ENCODE results near the gene RPS19BP1.

The RPS19BP1 gene

GRCh38 chr22:39559456-39560105, 27.0 kb upstream of the RPS19BP1 start:
- no peak overlapping the region for H3K4me3 ChIP-seq (ENCODE audit: low read depth, low read length)

GRCh38 chr22:39558950-39559349, 26.4 kb upstream of the RPS19BP1 start:
- H3K4me3 ChIP-seq (ENCODE audit: low read depth, low read length), result no peak overlapping the region
- no peak for TF ChIP-seq CTCF (IDR thresholded peaks at IDR 0.05; ENCODE audit: low read depth, low read length)

More at GRCh38 chr22:39559456-39560105, 27.0 kb upstream of the RPS19BP1 start:
- TF ChIP-seq CTCF (IDR thresholded peaks at IDR 0.05; ENCODE audit: low read depth, low read length), result peak; percentile 50

GRCh38 chr22:39558254-39558727, 25.7 kb upstream of the RPS19BP1 start:
- TF ChIP-seq CTCF (IDR thresholded peaks at IDR 0.05; ENCODE audit: low read depth, low read length), result no peak

GRCh38 chr22:39556970-39557841, 24.7 kb upstream of the RPS19BP1 start:
- H3K4me3 ChIP-seq (ENCODE audit: low read depth, low read length), result no peak overlapping the region

More at GRCh38 chr22:39558254-39558727, 25.7 kb upstream of the RPS19BP1 start:
- no peak overlapping the region for H3K4me3 ChIP-seq (ENCODE audit: low read depth, low read length)

GRCh38 chr22:39554151-39554550, 21.6 kb upstream of the RPS19BP1 start:
- H3K4me3 ChIP-seq (ENCODE audit: low read depth, low read length), result no peak overlapping the region
- no peak for TF ChIP-seq CTCF (IDR thresholded peaks at IDR 0.05; ENCODE audit: low read depth, low read length)

More at GRCh38 chr22:39556970-39557841, 24.7 kb upstream of the RPS19BP1 start:
- TF ChIP-seq CTCF (IDR thresholded peaks at IDR 0.05; ENCODE audit: low read depth, low read length), result no peak

- H3K4me3 ChIP-seq (ENCODE audit: low read depth, low read length), result no peak overlapping the region
- TF ChIP-seq CTCF (IDR thresholded peaks at IDR 0.05; ENCODE audit: low read depth, low read length), result no peak
Observed at GRCh38 chr22:39553429-39553828, 20.9 kb upstream of the RPS19BP1 start.

GRCh38 chr22:39547587-39547947, 15.0 kb upstream of the RPS19BP1 start:
- no peak for TF ChIP-seq CTCF (IDR thresholded peaks at IDR 0.05; ENCODE audit: low read depth, low read length)

More at GRCh38 chr22:39547587-39547947, 15.0 kb upstream of the RPS19BP1 start:
- H3K4me3 ChIP-seq (ENCODE audit: low read depth, low read length), result no peak overlapping the region
